Motor neuron (in vitro differentiated cells): ENCODE measurements around the gene STAT5B. TPM values are rescaled to one million over a fixed set of nuclear protein-coding genes. Genes with fewer than 3 reads are reported as not detected.

Source experiments
- ATAC-seq, 8 experiments: fragments of 200-7000 bp; cut with Tn5 transposase; replicated peaks in 6 of 8; 2 replicates each; pipeline ENCODE4 v1.8.0; 2021; ENCODE audit warnings: mild to moderate bottlenecking in 8 of 8, moderate library complexity in 8 of 8
- H3K27ac ChIP-seq, 2 donors: fragments of 250-450 bp; sonication (Bioruptor Pico); 2 replicates each; pipeline ENCODE4 v1.9.0; 2021; ENCODE audit warnings: antibody characterized with exemption in 2 of 2, mild to moderate bottlenecking in 2 of 2, moderate library complexity in 1 of 2
- H3K4me1 ChIP-seq, 2 donors: fragments of 250-450 bp; sonication (Bioruptor Pico); replicated peaks in 1 of 2; 2 replicates each; pipeline ENCODE4 v1.6.1; 2021; ENCODE audit warnings: antibody characterized with exemption in 2 of 2, mild to moderate bottlenecking in 2 of 2, moderate library complexity in 1 of 2
- H3K4me3 ChIP-seq, 5 donors: fragments of 250-450 bp; sonication (Bioruptor Pico); 2 replicates each; pipeline ENCODE4 v1.9.0; 2021; ENCODE audit warnings: antibody characterized with exemption in 5 of 5, mild to moderate bottlenecking in 5 of 5, moderate library complexity in 4 of 5
- WGBS, 10 experiments: fragments of 450-650 bp; shearing (Covaris generic); methylation state at CpG; one replicate each; pipeline ENCODE4 v1.0.0; 2022; 5-methylcytosine and 5-hydroxymethylcytosine counted together
- in situ Hi-C, 9 experiments: fragments of 400-800 bp; cut with MboI; loops; one replicate each; pipeline ENCODE4 v1.15.0; 2021; ENCODE audit warnings: low sequenced_read_pairs in 9 of 9, low pct_unique_long_range_greater_than_20kb in 2 of 9; ENCODE audit not compliant: unreplicated experiment in 9 of 9
- total RNA-seq, 8 experiments: library from RNA; unstranded; fragments of 300-600 nt; gene quantifications; 2 replicates each; pipeline versions ENCODE4 v1.2.3 to v1.2.4, GENCODE V29; 2022

STAT5B gene
- total RNA-seq, 8 experiments from 2014 or later: 21.6 to 27.7 (median 23.5) TPM

- 50 to 100% (median 61%) methylated on average over 1 to 4 of the region's 22 CpGs; no CpG with 5 or more reads in 3 of the 10 experiments for WGBS, 10 experiments
- Histone ChIP-seq H3K27ac (no peak overlapping the region), H3K4me1 (peaks cover 5 to 6% of the 10 kb centered on the region in 2 donors), H3K4me3 (no peak overlapping the region)
- in situ Hi-C loops: no loop called here
- ATAC-seq: peak in 5 of 8 experiments; percentile 23 to 49 (median 33)
Measured at GRCh38 chr17:42163696-42164407, 112.3 kb downstream of the STAT5B start.

DNA sequence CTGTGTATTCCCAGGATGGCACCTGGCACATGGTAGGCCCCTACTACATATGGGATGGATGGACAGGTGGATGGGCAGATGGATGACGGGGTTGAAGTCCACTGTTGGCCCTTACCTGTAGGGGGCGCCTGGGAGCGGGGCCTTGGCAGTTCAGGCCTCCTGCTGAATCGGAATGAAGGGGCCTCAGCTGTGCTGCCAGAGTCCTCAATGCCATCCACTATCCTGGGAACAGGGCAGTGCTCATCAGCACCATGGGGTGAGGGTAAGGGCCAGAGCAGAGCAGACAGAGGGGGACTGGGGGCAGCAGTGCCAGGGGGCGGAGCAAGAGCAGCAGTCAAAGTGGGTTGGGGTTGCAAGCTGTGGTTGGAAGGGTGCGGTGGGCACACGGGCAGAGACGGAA lies 113.1 kb downstream of the STAT5B start:
- in situ Hi-C loops: no loop called here
- no peak overlapping the region for H3K4me3 ChIP-seq
- H3K27ac ChIP-seq: no peak overlapping the region
- ATAC-seq: peak in 7 of 8 experiments; percentile 9 to 35 (median 17)
- WGBS, 10 experiments: 10 to 80% (median 40%) methylated on average over 1 to 3 of the region's 8 CpGs; no CpG with 5 or more reads in 7 of the 10 experiments
- peaks cover 5 to 6% of the 10 kb centered on the region in 2 donors for H3K4me1 ChIP-seq

GRCh38 chr17:42160531-42160910 lies 115.7 kb downstream of the STAT5B start:
- H3K4me3 ChIP-seq: no peak overlapping the region
- in situ Hi-C loops: no loop called here
- no peak for ATAC-seq
- H3K27ac ChIP-seq: no peak overlapping the region
- H3K4me1 ChIP-seq: peaks cover 5 to 6% of the 10 kb centered on the region in 2 donors
- WGBS, 10 experiments: 50 to 100% (median 83%) methylated on average over 1 to 7 of the region's 7 CpGs; no CpG with 5 or more reads in 3 of the 10 experiments

DNA sequence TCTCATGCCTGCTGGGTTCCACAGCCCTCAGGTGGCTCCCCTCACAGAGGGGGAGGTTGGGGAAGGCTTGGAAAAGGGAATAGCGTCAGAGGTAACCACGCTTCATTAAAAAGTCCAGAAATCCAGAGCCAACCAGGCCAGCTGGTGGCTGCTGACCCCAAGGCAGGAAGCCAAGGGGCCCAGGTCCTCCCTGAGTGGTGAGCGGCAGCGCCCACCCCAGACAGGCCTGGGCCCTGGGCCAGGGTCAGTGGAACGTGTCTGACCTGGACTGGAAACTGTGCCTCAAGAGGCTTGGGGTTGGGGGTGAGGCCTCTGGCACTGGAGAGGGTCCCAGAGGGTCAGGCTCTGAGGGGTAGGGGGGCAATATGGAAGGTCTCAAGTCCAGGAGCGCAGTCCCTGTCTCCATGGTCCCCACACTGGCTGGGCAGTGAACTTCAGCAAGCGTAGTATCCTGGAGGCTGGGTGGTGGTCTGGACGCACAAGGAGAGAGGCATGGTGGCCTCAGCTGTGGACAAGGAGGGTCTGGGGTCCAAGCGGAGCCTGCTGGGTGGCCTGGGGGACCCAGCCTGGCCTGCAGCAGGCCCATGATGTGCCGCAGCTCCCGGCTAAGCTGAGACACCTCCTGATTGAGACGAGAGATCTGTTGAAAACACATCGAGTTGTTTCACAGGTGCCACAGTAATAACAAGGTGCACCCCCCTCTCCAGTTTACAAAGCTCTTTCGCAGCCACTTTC lies 116.2 kb downstream of the STAT5B start:
- no peak for ATAC-seq
- 17 to 100% (median 76%) methylated on average over 1 to 7 of the region's 14 CpGs; no CpG with 5 or more reads in 2 of the 10 experiments for WGBS, 10 experiments
- H3K27ac ChIP-seq: no peak overlapping the region

DNA sequence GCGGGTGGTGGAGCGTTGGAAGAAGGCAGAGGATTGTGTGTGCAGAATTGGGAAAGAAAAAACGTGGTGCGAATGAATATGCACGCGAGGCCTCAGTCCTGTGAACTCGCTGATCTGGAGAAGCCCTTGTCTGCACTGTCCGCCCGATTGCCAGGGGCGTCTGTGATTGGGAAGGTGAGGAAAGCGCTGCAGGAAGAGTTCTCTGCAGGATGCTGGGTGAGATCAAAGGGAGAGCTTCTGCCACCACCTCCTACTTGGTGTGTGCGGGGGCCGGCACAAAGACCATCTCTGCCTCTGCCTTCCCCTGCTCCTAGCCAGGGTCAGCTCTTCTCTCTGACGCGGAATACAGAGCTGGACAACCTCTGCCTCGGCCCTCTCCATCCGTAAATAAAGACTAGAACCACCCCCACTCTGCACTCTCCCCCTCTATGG lies 120.6 kb downstream of the STAT5B start:
- peaks cover 4 to 11% of the 10 kb centered on the region in 2 donors for H3K4me1 ChIP-seq
- H3K27ac ChIP-seq: no peak overlapping the region
- H3K4me3 ChIP-seq: peak overlapping the region in 4 of 5 donors; percentile 32 to 94 (median 84)
- 0 to 60% (median 42%) methylated on average over 1 to 10 of the region's 17 CpGs; no CpG with 5 or more reads in 1 of the 10 experiments for WGBS, 10 experiments
- in situ Hi-C loops: no loop called here
- no peak for ATAC-seq

More for the DNA sequence above, 116.2 kb downstream of the STAT5B start:
- Histone ChIP-seq H3K4me3 (no peak overlapping the region), H3K4me1 (peaks cover 5 to 6% of the 10 kb centered on the region in 2 donors)
- in situ Hi-C loops: no loop called here

DNA sequence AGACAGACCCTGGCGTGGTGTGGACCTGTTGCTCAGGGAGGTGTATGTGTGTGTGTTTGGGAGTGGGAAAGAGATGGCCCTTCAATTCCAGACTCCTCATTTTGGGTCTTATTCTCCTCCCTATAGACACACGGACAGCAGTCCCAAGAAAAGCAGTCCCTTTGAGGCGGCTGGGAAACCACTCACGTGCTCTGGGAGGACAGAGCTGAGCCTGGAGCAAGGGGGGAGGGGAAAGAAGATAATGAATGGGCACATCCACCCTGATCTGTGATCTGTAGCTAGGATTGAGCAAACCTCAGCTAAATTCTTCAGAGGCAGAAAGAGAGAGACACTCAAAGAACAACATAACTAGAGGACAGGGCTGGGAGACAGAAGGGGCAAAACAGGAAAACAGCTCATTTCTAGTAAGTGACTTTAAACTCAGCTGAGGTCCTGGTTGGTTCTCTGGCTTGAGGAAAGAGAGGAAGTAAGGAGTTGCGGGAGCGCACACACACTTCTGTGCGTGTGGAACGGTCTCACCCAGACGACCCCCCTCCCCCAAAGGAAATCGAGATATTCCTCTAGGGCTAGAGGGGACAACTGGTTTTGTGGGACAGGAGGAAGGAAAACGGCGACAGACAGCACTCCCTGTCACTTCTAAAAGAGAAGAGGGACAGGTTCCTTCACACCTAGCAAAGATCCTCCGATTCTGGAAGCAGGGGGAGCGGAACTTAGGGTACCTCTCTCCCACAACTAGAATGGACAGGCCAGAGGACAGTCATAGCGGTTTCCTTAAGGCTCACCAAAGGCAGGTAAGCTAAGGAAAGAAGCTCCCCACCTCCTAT lies 122.1 kb downstream of the STAT5B start:
- Histone ChIP-seq H3K27ac (peak overlapping the region; percentile 33 to 75), H3K4me1 (peaks cover 4 to 11% of the 10 kb centered on the region in 2 donors), H3K4me3 (peak overlapping the region; percentile 67 to 94 (median 87))
- in situ Hi-C loops: no loop called here
- 0 to 20% (median 4%) methylated on average over 1 to 8 of the region's 15 CpGs; no CpG with 5 or more reads in 1 of the 10 experiments for WGBS, 10 experiments
- peak in 1 of 8 experiments; percentile 2 for ATAC-seq

Other genes starting within 250 kb of the STAT5B start
- gene C17orf113, start 225.8 kb downstream of the STAT5B start, total RNA-seq: 1 to 10 TPM in 5 of 8 experiments, under 1 TPM in 3; 0.25 to 2.9 (median 2.1) TPM
- gene ZNF385C, start 177.9 kb downstream of the STAT5B start, total RNA-seq: 1 to 10 TPM in 5 of 8 experiments, under 1 TPM in 3; 0.51 to 4.2 (median 1.9) TPM
- gene DHX58, start 163.7 kb downstream of the STAT5B start, total RNA-seq: 10 to 100 TPM in 1 of 8 experiments, 1 to 10 TPM in 4, under 1 TPM in 3; 0.33 to 29.3 (median 3.3) TPM
- 10 to 100 TPM in 7 of 8 experiments, 1 to 10 TPM in 1; 9.1 to 48.3 (median 19.2) TPM for gene KAT2A, start 155.0 kb downstream of the STAT5B start, total RNA-seq
- gene HSPB9, start 153.6 kb downstream of the STAT5B start, total RNA-seq: under 1 TPM; 0.18 to 1.00 (median 0.51) TPM
- gene RAB5C, start 121.4 kb downstream of the STAT5B start, total RNA-seq: 100 to 1,000 TPM in 3 of 8 experiments, 10 to 100 TPM in 5; 52.6 to 135 (median 92.6) TPM
- under 1 TPM; 0.13 to 0.33 (median 0.20) TPM for gene KCNH4, start 95.2 kb downstream of the STAT5B start, total RNA-seq
- not detected for gene HCRT, start 90.9 kb downstream of the STAT5B start, total RNA-seq
- 10 to 100 TPM in 5 of 8 experiments, 1 to 10 TPM in 3; 7.0 to 27.3 (median 11.0) TPM for gene GHDC, start 81.9 kb downstream of the STAT5B start, total RNA-seq
- gene STAT5A, start 12.1 kb upstream of the STAT5B start, total RNA-seq: 10 to 100 TPM in 1 of 8 experiments, 1 to 10 TPM in 6, under 1 TPM in 1; 0.93 to 12.0 (median 3.0) TPM
- 100 to 1,000 TPM in 4 of 8 experiments, 10 to 100 TPM in 4; 31.4 to 386 (median 106) TPM for gene STAT3, start 112.1 kb upstream of the STAT5B start, total RNA-seq
- 10 to 100 TPM in 4 of 8 experiments, under 1 TPM in 4; 0.05 to 74.8 (median 12.8) TPM for gene CAVIN1, start 146.9 kb upstream of the STAT5B start, total RNA-seq
- 100 to 1,000 TPM in 2 of 8 experiments, 10 to 100 TPM in 6; 45.4 to 115 (median 75.7) TPM for gene ATP6V0A1, start 182.5 kb upstream of the STAT5B start, total RNA-seq